ENCODE measurements around the gene MICU2. TPM values are rescaled to one million over a fixed set of nuclear protein-coding genes. Genes with fewer than 3 reads are reported as not detected.

The MICU2 gene
- total and polyA plus RNA-seq, 2 of the 4 experiments (the other 2 are of a cell fraction), result 14.9 to 25.0 TPM

- no peak for DNase-seq
- H3K56ac ChIP-seq (ENCODE audit: extremely low read depth, insufficient read depth, low read length), result no peak overlapping the region
- H4K8ac ChIP-seq (ENCODE audit: low read depth in 2 of 2, low read length in 2 of 2), result no peak overlapping the region
- ChIA-PET POLR2A (ENCODE audit: unreplicated experiment) (no interaction called here), CTCF (no interaction called here)
- no peak overlapping the region for H3K4me3 ChIP-seq (ENCODE audit: insufficient read depth, low read depth, low read length)
- no peaks in the 10 kb centered on the region for H3K27me3 ChIP-seq (ENCODE audit: control insufficient read depth, insufficient read depth, low read length)
- peaks cover 3% of the 10 kb centered on the region; the same call in 1 of the 2 replicates for H3K9me1 ChIP-seq (ENCODE audit: insufficient read depth, low read length)
- H4K91ac ChIP-seq (ENCODE audit: insufficient read depth, low read depth, low read length), result no peak overlapping the region
- no peak overlapping the region for H2BK15ac ChIP-seq (ENCODE audit: low read depth, low read length)
- no peaks in the 10 kb centered on the region for H3K9me3 ChIP-seq (ENCODE audit: control insufficient read depth, insufficient read depth, low read length)
- TF ChIP-seq BHLHE40 (IDR thresholded peaks at IDR 0.05; ENCODE audit: low read depth, low read length) (no peak), MAFK (IDR thresholded peaks at IDR 0.05; ENCODE audit: low read depth, low read length) (peak; percentile 24; the same call in 1 of the 2 replicates)
- H3K36me3 ChIP-seq (ENCODE audit: control insufficient read depth, insufficient read depth, low read length), result 0 out of 2 replicates have a peak, but pooled peaks cover 4% of the 10 kb centered on the region
- H3K4me1 ChIP-seq (ENCODE audit: control insufficient read depth, insufficient read depth, low read length), result no peaks in the 10 kb centered on the region; the same call in 1 of the 2 replicates
- no peak overlapping the region for H2BK5ac ChIP-seq (ENCODE audit: low read depth, low read length, poor library complexity, severe bottlenecking)
- H2AK5ac ChIP-seq (ENCODE audit: low read depth, low read length), result no peak overlapping the region
- H3K9ac ChIP-seq (ENCODE audit: low read depth, low read length), result no peak overlapping the region
- dilution Hi-C loops (cut with HindIII; ENCODE audit: low sequenced_read_pairs, unreplicated experiment), result no loop called here
- H3K79me1 ChIP-seq (ENCODE audit: low read depth in 1 of 2, low read length in 2 of 2), result peaks cover 6 to 12% of the 10 kb centered on the region in 2 experiments; a peak in 2 of 4 replicates
- no peak overlapping the region for H2AFZ ChIP-seq (replicated peaks; ENCODE audit: low read length, poor library complexity)
- intact Hi-C loops (cut with micrococcal nuclease), result no loop called here
- in situ Hi-C loops (cut with MboI; ENCODE audit: low sequenced_read_pairs), result no loop called here
- no peak overlapping the region for H3K23ac ChIP-seq (ENCODE audit: low read depth, low read length)
- no peak overlapping the region for H2BK120ac ChIP-seq (ENCODE audit: low read depth, low read length)
- WGBS, 2 experiments (ENCODE audit: extremely low coverage in 2 of 2, insufficient read length in 1 of 2), result no CpG with 5 or more reads among the region's 1 CpG
- ATAC-seq (ENCODE audit: low read depth), result no peak
- H3K18ac ChIP-seq (ENCODE audit: low read depth, low read length), result no peak overlapping the region
- no peak overlapping the region for H3K4me2 ChIP-seq (ENCODE audit: low read depth, low read length)
- BruUV-seq (replicated peaks), result no TSS peak
- H4K5ac ChIP-seq (ENCODE audit: low read depth, low read length), result no peak overlapping the region
- H2BK20ac ChIP-seq (ENCODE audit: low read depth, low read length), result no peak overlapping the region
- no peak overlapping the region for H2AK9ac ChIP-seq (replicated peaks; ENCODE audit: low read depth, low read length, poor library complexity)
- no peak overlapping the region for H3K27ac ChIP-seq (ENCODE audit: insufficient read depth, low read length)
- no peaks in the 10 kb centered on the region for H4K20me1 ChIP-seq (ENCODE audit: insufficient read depth, low read length)
- H3K4ac ChIP-seq (ENCODE audit: low read depth, low read length), result no peak overlapping the region
- no peak overlapping the region for H3K14ac ChIP-seq (replicated peaks; ENCODE audit: low read depth, low read length)
Observed at GRCh38 chr13:21522130-21522529, 81.8 kb downstream of the MICU2 start.

All from IMR-90 (cell line).